ENCODE measurements around the gene ANOS1.

Gene ANOS1

GRCh38 chrX:8688776-8689175 lies 43.2 kb downstream of the ANOS1 start:
- no peak for TF ChIP-seq CTCF (conservative IDR thresholded peaks at IDR 0.05; ENCODE audit: low read depth)
- CTCF ChIA-PET: interaction anchor here (0.6 kb wide), 1 partner anchor 312 kb away, joined by 3 read pairs; no protein-coding TSS in a partner anchor

GRCh38 chrX:8684201-8684965 lies 47.6 kb downstream of the ANOS1 start:
- ChIA-PET POLR2A (ENCODE audit: low non-redundant PET) (no interaction called here), CTCF (no interaction called here)
- no peak overlapping the region for H3K27ac ChIP-seq
- no peak for TF ChIP-seq CTCF (conservative IDR thresholded peaks at IDR 0.05; ENCODE audit: low read depth)
- no peak for DNase-seq (ENCODE audit: low spot score)

More at GRCh38 chrX:8688776-8689175, 43.2 kb downstream of the ANOS1 start:
- DNase-seq (ENCODE audit: low spot score): no peak
- POLR2A ChIA-PET (ENCODE audit: low non-redundant PET): no interaction called here
- no peak overlapping the region for H3K27ac ChIP-seq

GRCh38 chrX:8683687-8684086 lies 48.2 kb downstream of the ANOS1 start:
- no peak for DNase-seq (ENCODE audit: low spot score)
- POLR2A ChIA-PET (ENCODE audit: low non-redundant PET): no interaction called here
- no peak for TF ChIP-seq CTCF (conservative IDR thresholded peaks at IDR 0.05; ENCODE audit: low read depth)
- CTCF ChIA-PET: no interaction called here
- no peak overlapping the region for H3K27ac ChIP-seq

- POLR2A ChIA-PET (ENCODE audit: low non-redundant PET): no interaction called here
Measured at GRCh38 chrX:8679550-8679949, 52.4 kb downstream of the ANOS1 start.

GRCh38 chrX:8675006-8675630 lies 56.8 kb downstream of the ANOS1 start:
- POLR2A ChIA-PET (ENCODE audit: low non-redundant PET): no interaction called here
- CTCF ChIA-PET: no interaction called here
- TF ChIP-seq CTCF (conservative IDR thresholded peaks at IDR 0.05; ENCODE audit: low read depth): no peak
- DNase-seq (ENCODE audit: low spot score): no peak
- no peak overlapping the region for H3K27ac ChIP-seq

More at GRCh38 chrX:8679550-8679949, 52.4 kb downstream of the ANOS1 start:
- CTCF ChIA-PET: no interaction called here
- TF ChIP-seq CTCF (conservative IDR thresholded peaks at IDR 0.05; ENCODE audit: low read depth): no peak
- H3K27ac ChIP-seq: no peak overlapping the region
- no peak for DNase-seq (ENCODE audit: low spot score)

- ChIA-PET CTCF (interaction anchor here (0.6 kb wide), 1 partner anchor 704 kb away, joined by 3 read pairs; no protein-coding TSS in a partner anchor), POLR2A (ENCODE audit: low non-redundant PET) (no interaction called here)
- TF ChIP-seq CTCF (conservative IDR thresholded peaks at IDR 0.05; ENCODE audit: low read depth): no peak
- DNase-seq (ENCODE audit: low spot score): no peak
- no peak overlapping the region for H3K27ac ChIP-seq
Measured at GRCh38 chrX:8673201-8673600, 58.7 kb downstream of the ANOS1 start.

Measured in RWPE1 (cell line).